Measurements from ENCODE around the gene BBS2. TPM values are rescaled to one million over a fixed set of nuclear protein-coding genes. Genes with fewer than 3 reads are reported as not detected.
A peak's percentile ranks its signal among the peaks of the same experiment; 100 is the strongest.

BBS2 gene
- total and polyA plus RNA-seq, 2 of the 13 experiments (the other 11 are each of a cell fraction or from before 2014, with no cell fraction given) = 59.7 to 68.3 TPM

- ATAC-seq (peak; percentile 51), FAIRE-seq (peak; percentile 47), DNase-seq (ENCODE audit: low spot score) (no peak)
- no peaks in the 10 kb centered on the region for H3K9me3 ChIP-seq (ENCODE audit: low read length)
- H4K20me1 ChIP-seq (ENCODE audit: insufficient read depth, low read length) = no peaks in the 10 kb centered on the region
- H3K79me2 ChIP-seq (ENCODE audit: insufficient read depth, low read length) = no peaks in the 10 kb centered on the region
- TF ChIP-seq HNF4A (CRISPR knock-in tag; IDR thresholded peaks at IDR 0.05) (no peak), MED13 (CRISPR knock-in tag; IDR thresholded peaks at IDR 0.05) (no peak), AHDC1 (CRISPR knock-in tag; IDR thresholded peaks at IDR 0.05; ENCODE audit: borderline replicate concordance) (no peak), ZGPAT (CRISPR knock-in tag; IDR thresholded peaks at IDR 0.05) (no peak), ZNF510 (CRISPR knock-in tag; IDR thresholded peaks at IDR 0.05; ENCODE audit: low read depth) (no peak), MAFK (conservative IDR thresholded peaks at IDR 0.05 in 1 of 2, IDR thresholded peaks at IDR 0.05 in 1 of 2; ENCODE audit: low read length in 2 of 2) (peak; percentile 69 to 77), MAFF (IDR thresholded peaks at IDR 0.05; ENCODE audit: low read depth, low read length) (peak; percentile 47; the same call in 1 of the 2 replicates)
- TF ChIP-seq, protein P1, sequence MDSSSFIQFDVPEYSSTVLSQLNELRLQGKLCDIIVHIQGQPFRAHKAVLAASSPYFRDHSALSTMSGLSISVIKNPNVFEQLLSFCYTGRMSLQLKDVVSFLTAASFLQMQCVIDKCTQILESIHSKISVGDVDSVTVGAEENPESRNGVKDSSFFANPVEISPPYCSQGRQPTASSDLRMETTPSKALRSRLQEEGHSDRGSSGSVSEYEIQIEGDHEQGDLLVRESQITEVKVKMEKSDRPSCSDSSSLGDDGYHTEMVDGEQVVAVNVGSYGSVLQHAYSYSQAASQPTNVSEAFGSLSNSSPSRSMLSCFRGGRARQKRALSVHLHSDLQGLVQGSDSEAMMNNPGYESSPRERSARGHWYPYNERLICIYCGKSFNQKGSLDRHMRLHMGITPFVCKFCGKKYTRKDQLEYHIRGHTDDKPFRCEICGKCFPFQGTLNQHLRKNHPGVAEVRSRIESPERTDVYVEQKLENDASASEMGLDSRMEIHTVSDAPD (CRISPR knock-in tag; IDR thresholded peaks at IDR 0.05) = no peak
- no peak overlapping the region for H3K9ac ChIP-seq (ENCODE audit: insufficient read depth, low read depth, low read length)
- 28% methylated on average over 4 of the region's 4 CpGs for WGBS (ENCODE audit: low lambda C conversion rate)
- POLR2A ChIA-PET = no interaction called here
- no peak overlapping the region for H3K4me2 ChIP-seq (ENCODE audit: low read depth, low read length)
- peaks cover 3 to 33% of the 10 kb centered on the region in 2 experiments; a peak in 4 of 5 replicates for H3K27me3 ChIP-seq (ENCODE audit: control insufficient read depth in 1 of 2, insufficient read depth in 2 of 2, low read length in 2 of 2)
- H3K36me3 ChIP-seq (replicated peaks in 1 of 2; ENCODE audit: control insufficient read depth in 1 of 2, insufficient read depth in 2 of 2, low read length in 2 of 2) = no peaks in the 10 kb centered on the region
- BruUV-seq (replicated peaks) = no TSS peak
- CTCF ChIA-PET (ENCODE audit: low intra/inter-chr PET ratio, low total read pairs) = no interaction called here
- intact Hi-C loops (cut with micrococcal nuclease; ENCODE audit: unreplicated experiment) (no loop called here), in situ Hi-C loops (cut with HindIII; ENCODE audit: extremely low pct_ligation_motif_present, low pct_unique_long_range_greater_than_20kb) (no loop called here)
- no peak overlapping the region for H3K4me3 ChIP-seq (replicated peaks in 1 of 3; ENCODE audit: insufficient read depth in 1 of 3, low read depth in 2 of 3, low read length in 3 of 3)
- no peak overlapping the region for H3K27ac ChIP-seq (ENCODE audit: extremely low read length, insufficient read depth, low read length)
- H2AFZ ChIP-seq (ENCODE audit: low read length) = peak overlapping the region; percentile 4
- peaks cover 40% of the 10 kb centered on the region for H3K4me1 ChIP-seq (ENCODE audit: insufficient read depth, low read length)
These were observed 39.3 kb upstream of the BBS2 start for GRCh38 chr16:56559109-56559508.

Data from HepG2 (cell line).